Measurements from ENCODE around the gene DGAT2L6. TPM values are rescaled to one million over a fixed set of nuclear protein-coding genes. Genes with fewer than 3 reads are reported as not detected.

DGAT2L6 gene
- total and polyA plus RNA-seq, 2 experiments from 2014 or later: not detected

DNA sequence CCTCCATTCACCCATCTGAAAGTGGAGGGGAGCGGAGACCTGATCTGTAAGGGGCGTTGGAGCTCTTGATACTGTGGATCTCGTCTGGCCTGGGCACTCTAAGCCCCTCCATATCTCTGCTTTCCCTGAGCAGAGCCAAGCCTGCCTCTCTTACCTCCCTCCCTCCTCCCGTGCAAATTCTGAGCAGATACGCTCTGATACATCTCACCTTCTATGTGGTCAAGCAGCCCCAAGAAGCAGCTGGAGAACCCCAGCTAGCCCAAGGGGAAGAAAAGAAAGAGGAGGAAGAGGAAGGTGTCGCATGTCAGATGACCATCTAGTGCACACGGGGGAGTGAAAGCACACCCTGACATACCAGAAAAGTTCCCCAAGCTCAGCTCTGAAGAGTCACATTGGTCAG is 1.9 kb upstream of the DGAT2L6 start (continued):
- TF ChIP-seq, protein P1, sequence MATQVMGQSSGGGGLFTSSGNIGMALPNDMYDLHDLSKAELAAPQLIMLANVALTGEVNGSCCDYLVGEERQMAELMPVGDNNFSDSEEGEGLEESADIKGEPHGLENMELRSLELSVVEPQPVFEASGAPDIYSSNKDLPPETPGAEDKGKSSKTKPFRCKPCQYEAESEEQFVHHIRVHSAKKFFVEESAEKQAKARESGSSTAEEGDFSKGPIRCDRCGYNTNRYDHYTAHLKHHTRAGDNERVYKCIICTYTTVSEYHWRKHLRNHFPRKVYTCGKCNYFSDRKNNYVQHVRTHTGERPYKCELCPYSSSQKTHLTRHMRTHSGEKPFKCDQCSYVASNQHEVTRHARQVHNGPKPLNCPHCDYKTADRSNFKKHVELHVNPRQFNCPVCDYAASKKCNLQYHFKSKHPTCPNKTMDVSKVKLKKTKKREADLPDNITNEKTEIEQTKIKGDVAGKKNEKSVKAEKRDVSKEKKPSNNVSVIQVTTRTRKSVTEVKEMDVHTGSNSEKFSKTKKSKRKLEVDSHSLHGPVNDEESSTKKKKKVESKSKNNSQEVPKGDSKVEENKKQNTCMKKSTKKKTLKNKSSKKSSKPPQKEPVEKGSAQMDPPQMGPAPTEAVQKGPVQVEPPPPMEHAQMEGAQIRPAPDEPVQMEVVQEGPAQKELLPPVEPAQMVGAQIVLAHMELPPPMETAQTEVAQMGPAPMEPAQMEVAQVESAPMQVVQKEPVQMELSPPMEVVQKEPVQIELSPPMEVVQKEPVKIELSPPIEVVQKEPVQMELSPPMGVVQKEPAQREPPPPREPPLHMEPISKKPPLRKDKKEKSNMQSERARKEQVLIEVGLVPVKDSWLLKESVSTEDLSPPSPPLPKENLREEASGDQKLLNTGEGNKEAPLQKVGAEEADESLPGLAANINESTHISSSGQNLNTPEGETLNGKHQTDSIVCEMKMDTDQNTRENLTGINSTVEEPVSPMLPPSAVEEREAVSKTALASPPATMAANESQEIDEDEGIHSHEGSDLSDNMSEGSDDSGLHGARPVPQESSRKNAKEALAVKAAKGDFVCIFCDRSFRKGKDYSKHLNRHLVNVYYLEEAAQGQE (IDR thresholded peaks at IDR 0.05; ENCODE audit: unreplicated experiment): no peak
- no peak for TF ChIP-seq EZH2phosphoT487 (IDR thresholded peaks at IDR 0.05; ENCODE audit: unreplicated experiment)
- no peak for TF ChIP-seq STAT1 (IDR thresholded peaks at IDR 0.05; ENCODE audit: unreplicated experiment)

DNA sequence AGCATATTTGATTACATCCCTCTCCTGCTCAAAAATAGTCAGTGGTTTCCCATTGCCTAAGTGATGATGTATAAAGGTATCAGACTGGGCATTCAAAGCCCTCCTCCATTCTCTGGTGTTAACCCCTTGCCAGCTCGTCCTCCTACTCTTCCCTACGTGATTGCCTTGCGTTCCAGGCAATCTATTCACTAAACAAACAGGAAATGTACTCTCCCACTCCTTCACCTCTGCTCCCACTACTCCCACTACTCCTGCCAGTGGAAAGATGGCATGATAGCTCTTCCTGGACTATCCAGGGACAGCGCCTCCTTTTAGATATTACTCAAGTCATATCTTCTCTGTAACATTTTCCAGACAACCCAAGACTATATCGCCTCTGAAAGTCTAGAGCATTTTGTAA is 5.8 kb downstream of the DGAT2L6 start:
- H3K4me3 ChIP-seq: no peak overlapping the region
- H3K9me3 Mint-ChIP-seq: no peaks in the 10 kb centered on the region
- H3K36me3 ChIP-seq (ENCODE audit: insufficient read depth): no peaks in the 10 kb centered on the region
- no peak overlapping the region for H3K4me2 ChIP-seq
- peaks cover 7% of the 10 kb centered on the region for H3K27me3 Mint-ChIP-seq (ENCODE audit: insufficient read depth, low read depth, poor library complexity)
- DNase-seq (ENCODE audit: low spot score): no peak
- no peaks in the 10 kb centered on the region for H3K27me3 ChIP-seq (ENCODE audit: insufficient read depth)
- H3K4me3 Mint-ChIP-seq: no peak overlapping the region; the same call in 2 of the 3 replicates
- no peak overlapping the region for H3K27ac Mint-ChIP-seq
- H3K79me2 ChIP-seq (replicated peaks; ENCODE audit: insufficient read depth): no peaks in the 10 kb centered on the region
- no peaks in the 10 kb centered on the region for H3K4me1 ChIP-seq (ENCODE audit: insufficient read depth)
- H3K36me3 Mint-ChIP-seq (ENCODE audit: low read depth): no peaks in the 10 kb centered on the region
- H3F3A ChIP-seq (replicated peaks; ENCODE audit: low read depth): no peaks in the 10 kb centered on the region
- TF ChIP-seq EZH2 (IDR thresholded peaks at IDR 0.05; ENCODE audit: low read depth, unreplicated experiment): no peak
- no peak for TF ChIP-seq ZNF331 (CRISPR knock-in tag; IDR thresholded peaks at IDR 0.05; ENCODE audit: low read depth)
- TF ChIP-seq CREB1 (CRISPR knock-in tag; IDR thresholded peaks at IDR 0.05; ENCODE audit: low read depth): no peak
- TF ChIP-seq NANOG (IDR thresholded peaks at IDR 0.05; ENCODE audit: borderline replicate concordance): no peak
- no peak for TF ChIP-seq STAT1 (IDR thresholded peaks at IDR 0.05; ENCODE audit: unreplicated experiment)
- TF ChIP-seq, protein P2, sequence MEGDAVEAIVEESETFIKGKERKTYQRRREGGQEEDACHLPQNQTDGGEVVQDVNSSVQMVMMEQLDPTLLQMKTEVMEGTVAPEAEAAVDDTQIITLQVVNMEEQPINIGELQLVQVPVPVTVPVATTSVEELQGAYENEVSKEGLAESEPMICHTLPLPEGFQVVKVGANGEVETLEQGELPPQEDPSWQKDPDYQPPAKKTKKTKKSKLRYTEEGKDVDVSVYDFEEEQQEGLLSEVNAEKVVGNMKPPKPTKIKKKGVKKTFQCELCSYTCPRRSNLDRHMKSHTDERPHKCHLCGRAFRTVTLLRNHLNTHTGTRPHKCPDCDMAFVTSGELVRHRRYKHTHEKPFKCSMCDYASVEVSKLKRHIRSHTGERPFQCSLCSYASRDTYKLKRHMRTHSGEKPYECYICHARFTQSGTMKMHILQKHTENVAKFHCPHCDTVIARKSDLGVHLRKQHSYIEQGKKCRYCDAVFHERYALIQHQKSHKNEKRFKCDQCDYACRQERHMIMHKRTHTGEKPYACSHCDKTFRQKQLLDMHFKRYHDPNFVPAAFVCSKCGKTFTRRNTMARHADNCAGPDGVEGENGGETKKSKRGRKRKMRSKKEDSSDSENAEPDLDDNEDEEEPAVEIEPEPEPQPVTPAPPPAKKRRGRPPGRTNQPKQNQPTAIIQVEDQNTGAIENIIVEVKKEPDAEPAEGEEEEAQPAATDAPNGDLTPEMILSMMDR (conservative IDR thresholded peaks at IDR 0.05; ENCODE audit: low read depth in 2 of 2): no peak
- TF ChIP-seq EZH2phosphoT487 (IDR thresholded peaks at IDR 0.05; ENCODE audit: unreplicated experiment): no peak
- no peaks in the 10 kb centered on the region for H4K20me1 ChIP-seq (replicated peaks; ENCODE audit: insufficient read depth)
- H3K9me2 ChIP-seq (ENCODE audit: insufficient read depth): no peaks in the 10 kb centered on the region
- H2AFZ ChIP-seq: no peak overlapping the region
- H3K27ac ChIP-seq (ENCODE audit: low read depth): no peak overlapping the region
- ATAC-seq: no peak
- no peaks in the 10 kb centered on the region for H3K4me1 Mint-ChIP-seq

DNA sequence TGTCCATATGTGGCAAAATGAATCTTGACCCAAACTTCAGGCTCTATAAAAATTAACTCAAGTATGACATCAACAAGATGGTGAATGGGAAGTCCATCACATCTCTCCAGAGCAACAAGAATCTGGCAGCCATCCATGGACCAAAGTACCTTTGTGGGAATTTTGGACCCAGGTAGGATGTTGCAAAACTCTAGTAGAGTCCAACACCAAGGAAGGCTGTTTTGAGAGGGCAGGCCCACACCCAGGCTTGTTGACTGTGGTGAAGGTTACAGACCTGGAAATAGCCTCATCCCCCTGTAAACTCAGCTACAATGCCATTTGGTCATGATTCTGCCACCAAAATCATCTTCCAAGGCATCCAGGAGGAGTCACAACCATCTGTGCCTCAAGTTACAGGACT is 12.9 kb downstream of the DGAT2L6 start:
- Mint-ChIP-seq H3K36me3 (ENCODE audit: low read depth) (no peaks in the 10 kb centered on the region), H3K27ac (no peak overlapping the region), H3K4me3 (no peak overlapping the region), H3K27me3 (ENCODE audit: insufficient read depth, low read depth, poor library complexity) (no peaks in the 10 kb centered on the region), H3K4me1 (no peaks in the 10 kb centered on the region), H3K9me3 (0 out of 3 replicates have a peak, but pooled peaks cover 3% of the 10 kb centered on the region)
- no peaks in the 10 kb centered on the region for H3K79me2 ChIP-seq (replicated peaks; ENCODE audit: insufficient read depth)
- no peaks in the 10 kb centered on the region for H3F3A ChIP-seq (replicated peaks; ENCODE audit: low read depth)
- TF ChIP-seq ZNF114 (CRISPR knock-in tag; IDR thresholded peaks at IDR 0.05) (no peak), JUNB (IDR thresholded peaks at IDR 0.05; ENCODE audit: unreplicated experiment) (no peak), NANOG (IDR thresholded peaks at IDR 0.05; ENCODE audit: borderline replicate concordance) (no peak), ZNF331 (CRISPR knock-in tag; IDR thresholded peaks at IDR 0.05; ENCODE audit: low read depth) (no peak)
- TF ChIP-seq, protein P1 (IDR thresholded peaks at IDR 0.05; ENCODE audit: unreplicated experiment): no peak
- TF ChIP-seq, protein P2 (conservative IDR thresholded peaks at IDR 0.05; ENCODE audit: low read depth in 2 of 2): no peak
- no peaks in the 10 kb centered on the region for H4K20me1 ChIP-seq (replicated peaks; ENCODE audit: insufficient read depth)
- H3K4me1 ChIP-seq (ENCODE audit: insufficient read depth): no peaks in the 10 kb centered on the region
- DNase-seq (ENCODE audit: low spot score): no peak
- no peaks in the 10 kb centered on the region for H3K36me3 ChIP-seq (ENCODE audit: insufficient read depth)
- H3K27me3 ChIP-seq (ENCODE audit: insufficient read depth): no peaks in the 10 kb centered on the region
- no peak overlapping the region for H3K4me2 ChIP-seq
- no peak overlapping the region for H3K4me3 ChIP-seq
- H3K27ac ChIP-seq (ENCODE audit: low read depth): no peak overlapping the region
- ATAC-seq: no peak
- no peaks in the 10 kb centered on the region for H3K9me2 ChIP-seq (ENCODE audit: insufficient read depth)
- H2AFZ ChIP-seq: no peak overlapping the region

Measured in GM23338 (cell line).